Measurements from ENCODE around the gene CLEC4G.

DNA sequence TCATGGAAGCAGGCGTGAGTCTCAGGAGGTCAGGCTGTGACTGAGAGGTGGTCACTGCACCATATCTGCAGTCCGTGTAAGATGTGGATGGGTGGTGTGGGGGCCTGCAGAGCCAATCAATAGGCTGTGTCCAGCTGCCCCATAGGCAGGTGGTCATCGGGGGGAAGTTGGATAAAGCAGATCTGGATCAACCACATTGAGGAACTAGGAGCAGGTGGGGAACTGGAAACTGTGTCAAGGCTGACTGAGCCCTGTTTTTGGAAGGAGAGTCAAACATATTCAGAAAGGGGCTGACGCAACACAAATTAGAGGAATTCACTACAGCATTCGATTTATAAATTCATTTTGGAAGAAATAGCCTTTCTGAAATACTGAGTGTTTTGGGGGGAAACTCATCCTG, 46.2 kb upstream of the CLEC4G start:
- TF ChIP-seq, protein P1, sequence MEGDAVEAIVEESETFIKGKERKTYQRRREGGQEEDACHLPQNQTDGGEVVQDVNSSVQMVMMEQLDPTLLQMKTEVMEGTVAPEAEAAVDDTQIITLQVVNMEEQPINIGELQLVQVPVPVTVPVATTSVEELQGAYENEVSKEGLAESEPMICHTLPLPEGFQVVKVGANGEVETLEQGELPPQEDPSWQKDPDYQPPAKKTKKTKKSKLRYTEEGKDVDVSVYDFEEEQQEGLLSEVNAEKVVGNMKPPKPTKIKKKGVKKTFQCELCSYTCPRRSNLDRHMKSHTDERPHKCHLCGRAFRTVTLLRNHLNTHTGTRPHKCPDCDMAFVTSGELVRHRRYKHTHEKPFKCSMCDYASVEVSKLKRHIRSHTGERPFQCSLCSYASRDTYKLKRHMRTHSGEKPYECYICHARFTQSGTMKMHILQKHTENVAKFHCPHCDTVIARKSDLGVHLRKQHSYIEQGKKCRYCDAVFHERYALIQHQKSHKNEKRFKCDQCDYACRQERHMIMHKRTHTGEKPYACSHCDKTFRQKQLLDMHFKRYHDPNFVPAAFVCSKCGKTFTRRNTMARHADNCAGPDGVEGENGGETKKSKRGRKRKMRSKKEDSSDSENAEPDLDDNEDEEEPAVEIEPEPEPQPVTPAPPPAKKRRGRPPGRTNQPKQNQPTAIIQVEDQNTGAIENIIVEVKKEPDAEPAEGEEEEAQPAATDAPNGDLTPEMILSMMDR (IDR thresholded peaks at IDR 0.05; ENCODE audit: low read depth, low read length, poor library complexity, severe bottlenecking), result no peak
- no peak for TF ChIP-seq EZH2phosphoT487 (IDR thresholded peaks at IDR 0.05; ENCODE audit: borderline replicate concordance, low read length)
